Kidney (tissue), 14 donors: ENCODE results near the gene MAP3K13. TPM values are rescaled to one million over a fixed set of nuclear protein-coding genes. Genes with fewer than 3 reads are reported as not detected.
"Not testable (repeated sequence)": the region's sequence is repeated elsewhere in the genome, so short reads cannot be mapped to it uniquely, and the experiment has no call there.

Experiments used
- DNase-seq, 5 donors: peaks; one replicate each; pipeline ENCODE4 v3.0.0-alpha.2; 2013 to 2020
- FAIRE-seq: peaks from 2 replicates; lab custom pipeline; 2012; peaks lifted over from hg19 to GRCh38; lab: Jason Lieb, UNC
- H3K27ac ChIP-seq, 2 donors: one replicate each; pipeline ENCODE4 v1.7.0; 2013; ENCODE audit warnings: low read depth in 2 of 2, low read length in 2 of 2, inconsistent platforms in 1 of 2
- H3K27me3 ChIP-seq: one replicate; pipeline ENCODE4 v1.7.1; 2013; ENCODE audit warnings: low read length, inconsistent platforms; ENCODE audit not compliant: control insufficient read depth, insufficient read depth
- H3K36me3 ChIP-seq, 3 donors: one replicate each; pipeline versions ENCODE4 v1.7.0 to v1.7.1; 2013; ENCODE audit warnings: low read length in 3 of 3, control low read depth in 1 of 3, inconsistent platforms in 1 of 3; ENCODE audit not compliant: insufficient read depth in 3 of 3, control insufficient read depth in 2 of 3
- H3K4me1 ChIP-seq, 3 donors: one replicate each; pipeline versions ENCODE4 v1.7.0 to v1.7.1; 2013; ENCODE audit warnings: low read length in 3 of 3, inconsistent platforms in 1 of 3, low read depth in 1 of 3; ENCODE audit not compliant: control insufficient read depth in 2 of 3, insufficient read depth in 2 of 3
- H3K4me3 ChIP-seq, 3 donors: one replicate each; pipeline versions ENCODE4 v1.7.0 to v1.8.1; 2013; ENCODE audit warnings: low read length in 3 of 3, control low read depth in 1 of 3, inconsistent platforms in 1 of 3
- H3K9ac ChIP-seq, 3 donors: one replicate each; pipeline versions ENCODE4 v1.7.0 to v1.7.1; 2013; ENCODE audit warnings: low read length in 3 of 3, control low read depth in 1 of 3, inconsistent platforms in 1 of 3
- H3K9me3 ChIP-seq, 3 donors: one replicate each; pipeline versions ENCODE4 v1.7.0 to v1.7.1; 2013; ENCODE audit warnings: low read length in 3 of 3, control low read depth in 1 of 3, inconsistent platforms in 1 of 3; ENCODE audit not compliant: control insufficient read depth in 2 of 3, insufficient read depth in 1 of 3
- intact Hi-C: fragments of 100-400 bp; cut with DNase I; formaldehyde crosslinking; loops from one replicate; pipeline ENCODE4 v1.11.1; 2022
- polyA plus RNA-seq: library from polyadenylated mRNA; stranded (reverse); fragments of 350-450 nt; fragmentation: Illumina TruSeq; extraction: RNeasy Lipid Tissue Mini Kit (QIAGEN cat#74804); gene quantifications from one replicate; pipeline ENCODE4 v1.2.3, GENCODE V29; 2014; ENCODE audit warnings: low read depth, low replicate concordance; ENCODE audit not compliant: insufficient read depth
- total RNA-seq: library from RNA; stranded (reverse); fragmentation: NEBNext Ultra II Directional; extraction: Animal tissue kit (Norgen Biotek cat#: 25700); gene quantifications from one replicate; pipeline ENCODE4 v1.2.1, GENCODE V29; 2021
- TF ChIP-seq, protein P1 (sequence below): IDR thresholded peaks from 3 replicates; pipeline ENCODE4 v1.5.1; 2012; ENCODE audit warnings: mild to moderate bottlenecking, moderate library complexity, borderline replicate concordance; ENCODE audit not compliant: insufficient read depth; ENCODE audit errors: extremely low read depth
- donor health status: control.
- donor health status: control.
- donor health status: control.
- donor health status: control.
- donor health status: control.
- donor health status: DM: yes; HTN: yes; CAD: no.
- donor health status: Normal renal cell carcinoma (clear cell type).

The MAP3K13 gene
- total and polyA plus RNA-seq, 2 donors from 2014 or later, result 33.0 to 44.1 TPM

DNA sequence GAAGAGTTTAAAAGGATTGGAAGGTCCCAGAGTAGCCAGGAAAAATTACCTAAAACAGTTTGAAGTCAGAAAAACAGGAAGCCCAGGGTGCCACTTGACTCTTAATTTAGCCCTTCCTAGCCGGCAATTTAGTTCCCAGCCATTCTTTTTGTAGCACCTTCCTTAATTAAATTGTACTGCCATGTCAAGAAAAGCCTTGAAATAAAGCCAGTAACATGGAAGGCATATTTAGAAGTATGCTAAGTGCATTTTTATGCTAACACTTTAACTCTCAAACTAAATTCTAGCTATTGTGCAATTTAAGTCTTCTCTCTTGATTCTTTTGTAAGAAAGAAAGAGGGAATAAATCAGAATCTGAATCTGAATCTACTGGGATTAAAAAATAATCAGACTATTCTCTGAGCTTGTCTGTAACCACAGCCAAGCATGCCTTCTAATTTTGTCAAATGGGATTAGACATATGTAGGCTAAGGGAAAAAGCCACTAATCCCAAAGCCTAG lies 43.2 kb downstream of the MAP3K13 start:
- no peak for DNase-seq
- H3K27me3 ChIP-seq, result no peaks in the 10 kb centered on the region
- no peak overlapping the region for H3K4me3 ChIP-seq
- no peak overlapping the region for H3K9ac ChIP-seq
- H3K4me1 ChIP-seq, result peaks cover 0 to 11% (median 4%) of the 10 kb centered on the region in 3 donors
- no peaks in the 10 kb centered on the region for H3K9me3 ChIP-seq
- FAIRE-seq, result no peak
- intact Hi-C loops, result no loop called here
- TF ChIP-seq, protein P1, sequence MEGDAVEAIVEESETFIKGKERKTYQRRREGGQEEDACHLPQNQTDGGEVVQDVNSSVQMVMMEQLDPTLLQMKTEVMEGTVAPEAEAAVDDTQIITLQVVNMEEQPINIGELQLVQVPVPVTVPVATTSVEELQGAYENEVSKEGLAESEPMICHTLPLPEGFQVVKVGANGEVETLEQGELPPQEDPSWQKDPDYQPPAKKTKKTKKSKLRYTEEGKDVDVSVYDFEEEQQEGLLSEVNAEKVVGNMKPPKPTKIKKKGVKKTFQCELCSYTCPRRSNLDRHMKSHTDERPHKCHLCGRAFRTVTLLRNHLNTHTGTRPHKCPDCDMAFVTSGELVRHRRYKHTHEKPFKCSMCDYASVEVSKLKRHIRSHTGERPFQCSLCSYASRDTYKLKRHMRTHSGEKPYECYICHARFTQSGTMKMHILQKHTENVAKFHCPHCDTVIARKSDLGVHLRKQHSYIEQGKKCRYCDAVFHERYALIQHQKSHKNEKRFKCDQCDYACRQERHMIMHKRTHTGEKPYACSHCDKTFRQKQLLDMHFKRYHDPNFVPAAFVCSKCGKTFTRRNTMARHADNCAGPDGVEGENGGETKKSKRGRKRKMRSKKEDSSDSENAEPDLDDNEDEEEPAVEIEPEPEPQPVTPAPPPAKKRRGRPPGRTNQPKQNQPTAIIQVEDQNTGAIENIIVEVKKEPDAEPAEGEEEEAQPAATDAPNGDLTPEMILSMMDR, result no peak
- H3K27ac ChIP-seq, result no peak overlapping the region
- H3K36me3 ChIP-seq, result no peaks in the 10 kb centered on the region

DNA sequence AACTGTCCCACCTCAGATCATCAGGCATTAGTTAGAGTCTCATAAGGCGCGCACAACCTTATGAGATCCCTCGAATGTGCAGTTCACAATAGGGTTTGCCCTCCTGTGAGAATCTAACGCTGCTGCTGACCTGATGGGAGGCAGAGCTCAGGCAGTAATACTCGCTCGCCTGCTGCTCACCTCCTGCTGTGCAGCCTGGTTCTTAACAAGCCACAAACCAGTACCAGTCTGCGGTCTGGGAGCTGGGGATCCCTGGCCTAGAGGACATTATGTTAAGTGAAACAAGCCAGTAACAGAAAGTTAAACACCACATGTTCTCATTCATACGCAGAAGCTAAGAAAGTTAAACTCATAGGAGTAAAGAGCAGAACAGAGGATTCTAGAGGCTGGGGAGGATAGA lies 47.0 kb downstream of the MAP3K13 start:
- TF ChIP-seq, protein P1, result no peak
- H3K9ac ChIP-seq, result no peak overlapping the region
- DNase-seq (no peak), FAIRE-seq (no peak)
- H3K27ac ChIP-seq, result no peak overlapping the region
- H3K4me3 ChIP-seq, result no peak overlapping the region
- no peaks in the 10 kb centered on the region for H3K27me3 ChIP-seq
- no peaks in the 10 kb centered on the region for H3K36me3 ChIP-seq
- intact Hi-C loops, result no loop called here
- H3K4me1 ChIP-seq, result no peaks in the 10 kb centered on the region
- H3K9me3 ChIP-seq, result no peaks in the 10 kb centered on the region

DNA sequence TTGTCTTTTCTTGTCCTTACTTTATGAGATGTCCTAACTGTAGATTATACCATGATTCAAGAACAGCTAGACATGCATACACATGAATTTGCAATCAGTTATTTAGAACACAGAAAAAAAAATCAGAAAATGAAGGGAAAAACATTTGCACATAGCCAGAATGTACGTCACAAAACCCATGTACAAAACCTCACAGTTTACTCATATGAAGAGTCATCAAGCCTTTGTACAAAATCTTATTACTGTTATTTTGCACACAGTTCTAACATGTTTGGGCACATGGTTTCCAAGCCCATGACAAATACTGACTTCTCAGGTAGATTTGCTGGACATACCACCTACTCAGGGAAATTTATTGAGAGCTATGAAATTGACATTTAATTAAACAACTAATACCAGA lies 48.2 kb downstream of the MAP3K13 start:
- H3K9me3 ChIP-seq, result no peaks in the 10 kb centered on the region
- H3K9ac ChIP-seq, result no peak overlapping the region
- no peak overlapping the region for H3K4me3 ChIP-seq
- no peaks in the 10 kb centered on the region for H3K36me3 ChIP-seq
- no peaks in the 10 kb centered on the region for H3K4me1 ChIP-seq
- intact Hi-C loops, result no loop called here
- TF ChIP-seq, protein P1, result no peak
- FAIRE-seq, result no peak
- no peak overlapping the region for H3K27ac ChIP-seq
- no peaks in the 10 kb centered on the region for H3K27me3 ChIP-seq
- DNase-seq, result no peak

DNA sequence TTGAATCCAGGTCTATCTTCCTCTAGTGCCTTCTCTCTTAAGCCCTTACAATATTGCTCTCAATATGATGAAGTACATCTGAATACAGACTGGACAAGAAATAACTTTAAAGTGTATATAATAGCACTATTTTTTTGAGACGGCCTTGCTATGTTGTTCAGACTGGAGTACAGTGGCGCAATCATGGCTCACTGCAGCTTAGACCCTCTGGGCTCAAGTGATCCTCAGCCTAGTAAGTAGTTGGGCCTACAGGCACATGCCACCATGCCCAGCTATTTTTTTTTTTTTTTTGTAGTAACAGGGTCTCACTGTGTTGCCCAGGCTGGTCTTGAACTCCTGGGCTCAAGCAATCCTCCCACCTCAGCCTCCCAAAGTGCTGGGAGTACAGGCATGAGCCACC lies 53.6 kb downstream of the MAP3K13 start:
- Histone ChIP-seq H3K4me3 (no peak overlapping the region), H3K9me3 (no peaks in the 10 kb centered on the region), H3K27ac (no peak overlapping the region), H3K36me3 (no peaks in the 10 kb centered on the region), H3K9ac (no peak overlapping the region), H3K27me3 (no peaks in the 10 kb centered on the region), H3K4me1 (no peaks in the 10 kb centered on the region)
- DNase-seq, result no peak
- intact Hi-C loops, result no loop called here
- TF ChIP-seq, protein P1, result no peak
- FAIRE-seq, result no peak

DNA sequence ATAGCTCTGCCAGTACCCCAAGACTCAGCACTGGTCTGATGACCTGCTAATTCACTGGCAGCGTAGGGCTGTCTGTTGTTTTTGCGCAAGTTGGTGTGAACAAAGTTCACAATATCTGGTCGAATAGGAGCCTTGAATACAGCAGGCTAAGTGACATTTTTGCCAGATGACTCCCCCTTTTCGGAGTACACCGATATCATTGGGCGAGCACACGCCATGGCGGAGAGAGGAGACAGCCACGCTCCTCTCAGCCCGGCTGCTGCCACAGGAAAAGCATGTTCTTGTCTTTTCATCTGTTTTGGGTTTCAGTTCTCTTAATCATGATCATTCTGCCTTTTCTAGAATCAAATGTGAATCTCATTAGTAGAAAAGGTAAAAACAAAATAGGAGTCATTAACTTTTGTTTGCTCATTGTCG lies 55.6 kb downstream of the MAP3K13 start:
- H3K36me3 ChIP-seq, H3K4me1 ChIP-seq, H3K9ac ChIP-seq, DNase-seq, H3K9me3 ChIP-seq, H3K27me3 ChIP-seq, H3K27ac ChIP-seq, H3K4me3 ChIP-seq, intact Hi-C loops, FAIRE-seq: not testable (repeated sequence)
